Natural killer cell (primary cell): ENCODE results near the gene ACTC1. TPM values are rescaled to one million over a fixed set of nuclear protein-coding genes. Genes with fewer than 3 reads are reported as not detected.

ENCODE experiments used
- ATAC-seq, 3 donors: fragments of 150-1000 bp in 2 of 3; fragments of 200-7000 bp in 1 of 3; cut with Tn5 transposase; 1 replicate in 1 of 3; 2 replicates in 2 of 3; pipeline ENCODE4 v1.10.0; 2021; ENCODE audit warnings: mild to moderate bottlenecking in 2 of 3, moderate library complexity in 2 of 3
- DNase-seq, 2 donors: peaks; one replicate each; pipeline versions ENCODE4 v3.0.0 to v3.0.0-alpha.2; 2013 to 2021; ENCODE audit warnings: mixed read lengths in 1 of 2
- H3K27ac ChIP-seq: one replicate; pipeline ENCODE4 v1.5.1; 2013; ENCODE audit warnings: mild to moderate bottlenecking, low read length
- H3K27me3 ChIP-seq: one replicate; pipeline ENCODE4 v1.6.1; 2013; ENCODE audit warnings: low read length; ENCODE audit not compliant: control insufficient read depth, insufficient read depth
- H3K36me3 ChIP-seq: one replicate; pipeline ENCODE4 v1.6.1; 2013; ENCODE audit warnings: low read length; ENCODE audit not compliant: control insufficient read depth, insufficient read depth
- H3K4me1 ChIP-seq: one replicate; pipeline ENCODE4 v1.6.1; 2013; ENCODE audit warnings: low read length; ENCODE audit not compliant: control insufficient read depth, insufficient read depth
- H3K4me3 ChIP-seq: one replicate; pipeline ENCODE4 v1.5.1; 2013; ENCODE audit warnings: low read length
- H3K9me3 ChIP-seq: one replicate; pipeline ENCODE4 v1.6.1; 2013; ENCODE audit warnings: low read length; ENCODE audit not compliant: control insufficient read depth, insufficient read depth
- H3K27ac Mint-ChIP-seq, 2 donors: one replicate each; pipeline ENCODE4 v1.8.0; 2022; ENCODE audit warnings: mild to moderate bottlenecking in 2 of 2, mixed read lengths in 2 of 2, moderate library complexity in 1 of 2
- H3K27me3 Mint-ChIP-seq, 2 donors: one replicate each; pipeline ENCODE4 v1.8.0; 2022; ENCODE audit warnings: low read depth in 2 of 2, mixed read lengths in 2 of 2
- H3K36me3 Mint-ChIP-seq: one replicate; pipeline ENCODE4 v1.8.0; 2022; ENCODE audit warnings: mixed read lengths
- H3K4me1 Mint-ChIP-seq, 2 donors: one replicate each; pipeline ENCODE4 v1.8.0; 2022; ENCODE audit warnings: mixed read lengths in 2 of 2
- H3K4me3 Mint-ChIP-seq: one replicate; pipeline ENCODE4 v1.8.0; 2022; ENCODE audit warnings: mild to moderate bottlenecking, moderate library complexity, mixed read lengths
- H3K9me3 Mint-ChIP-seq, 2 donors: one replicate each; pipeline ENCODE4 v1.8.0; 2022; ENCODE audit warnings: mixed read lengths in 2 of 2
- CTCF ChIP-seq: fragments of 200-600 bp; IDR thresholded peaks from one replicate; pipeline ENCODE4 v1.8.0; 2022; ENCODE audit warnings: antibody characterized with exemption
- WGBS: methylation state at CpG from one replicate; pipeline ENCODE4 v1.1.7; 2013; ENCODE audit warnings: missing lambda C conversion rate; ENCODE audit not compliant: insufficient coverage; 5-methylcytosine and 5-hydroxymethylcytosine counted together
- intact Hi-C: fragments of 100-400 bp; cut with micrococcal nuclease; formaldehyde crosslinking; loops from one replicate; pipeline ENCODE4 v1.14.2; 2022
- total RNA-seq, 4 donors: library from RNA; stranded (reverse); fragments of 120-200 nt in 1 of 4; gene quantifications; one replicate each; pipeline versions ENCODE4 v1.2.3 to v1.2.4, GENCODE V29; 2013 to 2022

The ACTC1 gene
- total RNA-seq, 3 donors from 2014 or later (not counting 1 experiment from before 2014, with no cell fraction given): not detected

- Histone ChIP-seq H3K27me3 (peaks cover 2% of the 10 kb centered on the region), H3K36me3 (no peaks in the 10 kb centered on the region), H3K27ac (no peak overlapping the region), H3K9me3 (no peaks in the 10 kb centered on the region), H3K4me1 (no peaks in the 10 kb centered on the region), H3K4me3 (no peak overlapping the region)
- ATAC-seq (no peak), DNase-seq (no peak)
- H3K27ac Mint-ChIP-seq: no peak overlapping the region
- 100% methylated on average over 1 of the region's 1 CpG for WGBS
- H3K4me3 Mint-ChIP-seq: no peak overlapping the region
- no peaks in the 10 kb centered on the region for H3K4me1 Mint-ChIP-seq
- H3K27me3 Mint-ChIP-seq: peaks cover 9 to 42% of the 10 kb centered on the region in 2 donors
- intact Hi-C loops: no loop called here
- no peak for TF ChIP-seq CTCF
- H3K36me3 Mint-ChIP-seq: no peaks in the 10 kb centered on the region
- peaks cover 0 to 5% of the 10 kb centered on the region in 2 donors for H3K9me3 Mint-ChIP-seq
Observed at GRCh38 chr15:34802371-34802770, 7.0 kb upstream of the ACTC1 start.

GRCh38 chr15:34799149-34800101 is 4.1 kb upstream of the ACTC1 start:
- ATAC-seq: no peak
- Mint-ChIP-seq H3K4me1 (no peaks in the 10 kb centered on the region), H3K9me3 (no peaks in the 10 kb centered on the region), H3K36me3 (no peaks in the 10 kb centered on the region), H3K27ac (no peak overlapping the region), H3K4me3 (no peak overlapping the region), H3K27me3 (peaks cover 22 to 68% of the 10 kb centered on the region in 2 donors)
- H3K36me3 ChIP-seq: no peaks in the 10 kb centered on the region
- WGBS: 61% methylated on average over 16 of the region's 16 CpGs
- H3K9me3 ChIP-seq: no peaks in the 10 kb centered on the region
- H3K27ac ChIP-seq: no peak overlapping the region
- H3K27me3 ChIP-seq: peaks cover 8% of the 10 kb centered on the region
- TF ChIP-seq CTCF: no peak
- H3K4me1 ChIP-seq: no peaks in the 10 kb centered on the region
- intact Hi-C loops: no loop called here
- H3K4me3 ChIP-seq: no peak overlapping the region
- DNase-seq: no peak

- peaks cover 12% of the 10 kb centered on the region for H3K27me3 ChIP-seq
- no peak overlapping the region for H3K27ac Mint-ChIP-seq
Observed at GRCh38 chr15:34796847-34797435, 1.6 kb upstream of the ACTC1 start.

More at GRCh38 chr15:34796847-34797435, 1.6 kb upstream of the ACTC1 start:
- Mint-ChIP-seq H3K9me3 (no peaks in the 10 kb centered on the region), H3K27me3 (peaks cover 38 to 76% of the 10 kb centered on the region in 2 donors), H3K4me1 (no peaks in the 10 kb centered on the region), H3K36me3 (no peaks in the 10 kb centered on the region), H3K4me3 (no peak overlapping the region)
- 77% methylated on average over 5 of the region's 5 CpGs for WGBS
- no peak overlapping the region for H3K27ac ChIP-seq
- no peaks in the 10 kb centered on the region for H3K4me1 ChIP-seq
- DNase-seq (no peak), ATAC-seq (no peak)
- H3K4me3 ChIP-seq: no peak overlapping the region
- no peaks in the 10 kb centered on the region for H3K9me3 ChIP-seq
- no peak for TF ChIP-seq CTCF
- H3K36me3 ChIP-seq: no peaks in the 10 kb centered on the region
- intact Hi-C loops: no loop called here
